K562 treated with DMSO at 1 percent for 12 hours (cell line): ENCODE results near the gene FUOM. TPM values are rescaled to one million over a fixed set of nuclear protein-coding genes. Genes with fewer than 3 reads are reported as not detected.

Experiments
- total RNA-seq: library from RNA; unstranded; fragments of 300-600 nt; gene quantifications from 2 replicates; pipeline ENCODE4 v1.2.3, GENCODE V29; 2022; ENCODE audit not compliant: insufficient read depth

FUOM gene
- total RNA-seq, result 15.8 and 25.6 TPM in 2 replicates

DNA sequence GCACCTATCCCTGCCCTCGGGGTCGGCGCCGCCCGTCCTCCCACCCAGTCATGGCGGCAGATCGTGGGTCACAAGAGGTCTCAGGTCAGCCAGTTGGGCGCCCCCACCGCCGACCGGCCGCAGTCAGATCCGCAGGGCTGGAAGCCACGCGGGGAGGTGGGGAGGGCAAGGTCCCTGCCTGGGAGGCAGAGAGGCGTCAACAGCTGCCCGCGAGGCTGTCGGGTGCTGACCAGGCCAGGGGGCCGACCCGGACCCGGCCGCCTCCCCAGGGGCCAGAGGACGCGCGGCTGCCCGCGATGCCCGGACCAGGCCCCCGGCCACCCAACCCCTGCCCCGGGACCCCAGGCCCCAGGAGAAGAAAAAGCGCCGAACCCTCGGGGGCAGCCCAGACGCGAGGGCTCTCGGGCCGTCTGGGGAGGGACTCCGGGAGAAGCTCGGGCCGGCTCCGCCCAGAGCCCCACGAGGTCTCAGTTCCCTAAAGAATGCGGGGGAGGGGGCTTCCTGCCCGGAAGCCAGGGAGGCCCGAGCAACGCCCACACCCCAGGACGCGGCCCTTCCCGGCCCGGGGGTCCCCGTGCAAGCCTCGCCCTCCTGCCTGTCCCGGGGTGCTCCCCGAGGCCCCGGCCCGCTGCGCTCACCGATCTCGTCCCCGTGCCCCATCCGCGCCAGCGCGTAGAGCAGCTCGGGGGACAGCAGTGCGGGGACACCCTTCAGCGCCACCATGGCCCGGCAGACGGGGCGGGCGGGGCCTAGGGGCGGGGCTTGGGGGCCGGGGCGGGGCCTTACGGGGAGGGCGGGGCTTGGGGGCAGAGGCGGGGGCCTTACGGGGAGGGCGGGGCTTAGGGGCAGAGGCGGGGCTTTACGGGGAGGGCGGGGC lies at the start of gene FUOM:
TSS of gene FUOM (minus strand) at position 735 of the 877 bp plus-strand sequence. CDS start at position 723, 12 bp downstream.

DNA sequence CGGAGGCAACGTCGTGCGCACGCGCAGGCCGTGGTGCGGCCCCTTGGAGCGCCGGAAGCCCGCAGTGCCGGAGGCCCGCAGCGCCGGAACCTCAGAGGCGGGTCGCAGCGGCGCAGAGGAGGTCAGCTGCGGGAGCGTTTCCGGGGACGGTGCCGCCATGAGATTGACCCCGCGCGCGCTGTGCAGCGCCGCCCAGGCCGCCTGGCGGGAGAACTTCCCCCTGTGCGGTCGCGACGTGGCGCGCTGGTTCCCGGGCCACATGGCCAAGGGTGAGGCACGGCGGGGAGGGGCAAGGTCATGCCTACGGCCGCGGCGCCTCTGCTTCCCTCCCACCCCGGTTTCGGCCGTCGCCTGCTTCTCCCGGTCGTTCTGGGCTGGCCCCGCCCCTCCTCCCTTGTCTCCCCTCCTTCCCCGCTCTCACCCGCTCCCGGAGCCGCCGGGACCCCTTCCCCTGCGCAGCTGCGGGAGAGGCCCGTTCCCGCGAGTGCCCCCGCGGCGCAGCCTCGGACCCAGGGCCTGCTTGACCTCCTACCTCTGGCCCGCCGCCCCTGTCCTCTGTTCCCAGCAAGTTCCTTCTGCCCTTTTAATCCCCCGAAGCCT lies 36.3 kb upstream of the FUOM start, which contains the start of gene MTG1:
TSS of gene MTG1 (plus strand) at position 94 of the 600 bp plus-strand sequence. CDS start at position 158, 64 bp downstream.

GRCh38 chr10:133379152-133379800 lies 21.5 kb upstream of the FUOM start, which contains the start of gene PAOX:
Gene PAOX (plus strand): TSS chr10:133379262. CDS start chr10:133379317, 55 bp downstream.

DNA sequence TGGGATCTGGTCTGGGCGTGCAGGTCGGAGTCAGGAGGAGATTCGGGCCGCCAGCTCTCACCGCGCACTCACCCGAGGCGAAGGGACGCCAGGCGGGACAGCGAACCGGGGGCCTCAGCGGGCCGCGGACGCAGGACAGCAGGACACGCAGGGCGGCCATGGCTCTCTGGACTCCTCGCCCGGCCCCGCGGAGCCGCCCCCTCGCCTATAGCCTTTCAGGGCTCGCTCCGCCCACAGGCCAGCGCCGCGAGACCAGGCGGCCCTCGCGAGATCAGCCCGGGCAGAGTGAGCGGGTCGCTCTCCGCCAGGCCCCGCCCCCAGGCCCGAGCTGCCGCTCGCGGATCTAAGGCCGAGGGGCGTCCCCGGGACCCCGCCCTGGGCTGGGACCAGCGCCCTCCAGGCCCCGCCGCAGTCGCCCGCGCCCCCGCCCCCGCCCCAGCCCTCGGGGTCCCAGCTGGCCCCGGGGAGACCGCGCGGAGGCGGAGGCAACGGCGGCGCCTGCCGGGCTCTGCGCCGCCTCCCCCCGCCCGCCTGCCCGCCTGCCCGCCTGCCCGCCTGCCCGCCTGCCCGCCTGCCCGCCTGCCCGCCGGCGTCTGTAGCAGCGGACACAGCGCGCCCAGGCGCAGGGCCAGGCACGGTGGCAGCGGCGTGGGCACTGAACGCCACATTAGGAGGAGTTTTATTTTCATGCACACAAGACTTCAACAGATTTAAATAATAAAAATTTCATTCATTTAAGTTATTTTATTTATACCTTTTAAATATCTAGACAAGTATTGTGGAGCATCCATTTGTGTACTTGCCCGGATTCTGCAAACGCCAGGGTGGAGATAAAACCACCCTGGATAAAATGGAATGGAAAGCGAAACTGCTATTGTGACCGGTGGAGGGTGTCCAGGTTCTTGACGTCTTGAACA lies 15.6 kb upstream of the FUOM start, which contains the start of gene ECHS1:
TSS of gene ECHS1 (minus strand) at position 181 of the 917 bp plus-strand sequence. CDS start at position 160, 21 bp downstream.

GRCh38 chr10:133336577-133337369 lies 21.0 kb downstream of the FUOM start, which contains the start of gene CALY:
Gene CALY (minus strand): TSS chr10:133336896. CDS start chr10:133328989, 7,907 bp downstream.

GRCh38 chr10:133308421-133309099 lies 49.3 kb downstream of the FUOM start, which contains the start of the genes TUBGCP2 and ZNF511:
Gene TUBGCP2 (minus strand): TSS chr10:133308872. CDS start chr10:133302941, 5,931 bp downstream.
Gene ZNF511 (plus strand): TSS chr10:133308914. CDS start chr10:133308944, 30 bp downstream.

Other genes with a start within 250 kb of the FUOM start
- gene KNDC1, start 197.8 kb downstream of the FUOM start, total RNA-seq, result not detected in 2 replicates
- gene UTF1, start 127.8 kb downstream of the FUOM start, total RNA-seq, result not detected in 2 replicates
- gene VENTX, start 120.2 kb downstream of the FUOM start, total RNA-seq, result 0.27 and 0.68 TPM in 2 replicates
- 3.5 and 5.1 TPM in 2 replicates for gene ADAM8, start 81.2 kb downstream of the FUOM start, total RNA-seq
- 24.0 and 45.6 TPM in 2 replicates for gene TUBGCP2, start 49.1 kb downstream of the FUOM start, total RNA-seq
- 48.4 and 51.7 TPM in 2 replicates for gene ZNF511, start 49.1 kb downstream of the FUOM start, total RNA-seq
- gene CALY, start 21.1 kb downstream of the FUOM start, total RNA-seq, result not detected in 2 replicates
- gene PRAP1, start 10.6 kb downstream of the FUOM start, total RNA-seq, result not detected in 2 replicates
- gene ECHS1, start 15.3 kb upstream of the FUOM start, total RNA-seq, result 83.9 and 92.5 TPM in 2 replicates
- 5.8 and 6.5 TPM in 2 replicates for gene PAOX, start 21.2 kb upstream of the FUOM start, total RNA-seq
- gene MTG1, start 36.1 kb upstream of the FUOM start, total RNA-seq, result 24.9 and 27.5 TPM in 2 replicates
- gene SPRN, start 66.6 kb upstream of the FUOM start, total RNA-seq, result 0.68 and 2.4 TPM in 2 replicates
- gene SCART1, start 95.9 kb upstream of the FUOM start, total RNA-seq, result 2.0 and 5.6 TPM in 2 replicates
- gene CYP2E1, start 169.3 kb upstream of the FUOM start, total RNA-seq, result 0.41 and 1.5 TPM in 2 replicates
- not detected in 2 replicates for gene SYCE1, start 207.6 kb upstream of the FUOM start, total RNA-seq